H1 (cell line): ENCODE measurements around the gene LAIR2. TPM values are rescaled to one million over a fixed set of nuclear protein-coding genes. Genes with fewer than 3 reads are reported as not detected.

ENCODE experiments used
- CTCF ChIA-PET: fragments of 300-600 bp; sonication (Branson Sonifier 250); formaldehyde crosslinking; loops from one replicate; lab custom pipeline; 2021; ENCODE audit not compliant: partially characterized antibody; lab: Charles Lee
- POLR2A ChIA-PET: fragments of 300-600 bp; sonication (Branson Sonifier 250); formaldehyde crosslinking; loops from one replicate; lab custom pipeline; 2021; ENCODE audit warnings: inconsistent platforms; ENCODE audit not compliant: partially characterized antibody; lab: Charles Lee
- DNase-seq, 2 experiments: peaks; one replicate each; pipeline versions ENCODE4 v3.0.0 to v3.0.0-alpha.2; 2010 to 2022; ENCODE audit warnings: low spot score in 2 of 2, low read depth in 1 of 2, mixed read lengths in 1 of 2
- FAIRE-seq: peaks from 2 replicates; lab custom pipeline; 2011; peaks lifted over from hg19 to GRCh38; lab: Jason Lieb, UNC
- H2AFZ ChIP-seq: 2 replicates; pipeline ENCODE4 v1.8.1; 2012; ENCODE audit warnings: low read length, inconsistent platforms
- H2AK5ac ChIP-seq: 2 replicates; pipeline ENCODE4 v1.6.1; 2013; ENCODE audit warnings: low read depth, low read length
- H2BK120ac ChIP-seq: replicated peaks from 2 replicates; pipeline ENCODE3; 2013; ENCODE audit warnings: low read depth, low read length, inconsistent platforms
- H2BK12ac ChIP-seq: 2 replicates; pipeline ENCODE4 v1.6.1; 2013; ENCODE audit warnings: low read depth, low read length
- H2BK15ac ChIP-seq: 2 replicates; pipeline ENCODE4 v1.6.1; 2013; ENCODE audit warnings: low read length
- H2BK20ac ChIP-seq: 2 replicates; pipeline ENCODE4 v1.6.1; 2013; ENCODE audit warnings: low read length
- H2BK5ac ChIP-seq: 2 replicates; pipeline ENCODE4 v1.6.1; 2013; ENCODE audit warnings: low read depth, low read length
- H3K14ac ChIP-seq: 2 replicates; pipeline ENCODE4 v1.6.1; 2013; ENCODE audit warnings: inconsistent platforms; ENCODE audit not compliant: insufficient read length
- H3K18ac ChIP-seq: 2 replicates; pipeline ENCODE4 v1.6.1; 2013; ENCODE audit warnings: low read length; ENCODE audit errors: extremely low read depth
- H3K23ac ChIP-seq: 2 replicates; pipeline ENCODE4 v1.6.1; 2013; ENCODE audit warnings: inconsistent platforms; ENCODE audit not compliant: insufficient read length
- H3K23me2 ChIP-seq: 2 replicates; pipeline ENCODE4 v1.6.1; 2013; ENCODE audit warnings: low read depth, low read length
- H3K27ac ChIP-seq: 2 replicates; pipeline ENCODE4 v1.6.1; 2011; ENCODE audit warnings: low read depth, low read length, inconsistent platforms
- H3K27me3 ChIP-seq, 4 experiments: replicated peaks in 1 of 4; 1 replicate in 1 of 4; 2 replicates in 3 of 4; pipeline versions ENCODE4 v1.6.1 to v1.8.1; 2011 to 2013; ENCODE audit warnings: low read length in 3 of 4, mild to moderate bottlenecking in 3 of 4, inconsistent platforms in 2 of 4, mixed read lengths in 2 of 4, moderate library complexity in 1 of 4; ENCODE audit not compliant: control insufficient read depth in 3 of 4, insufficient read depth in 3 of 4; ENCODE audit errors: extremely low read depth in 1 of 4
- H3K36me3 ChIP-seq, 4 experiments: 2 replicates each; pipeline versions ENCODE4 v1.6.1 to v1.8.1; 2011 to 2013; ENCODE audit warnings: mild to moderate bottlenecking in 4 of 4, low read length in 3 of 4, moderate library complexity in 2 of 4, control low read depth in 1 of 4, inconsistent platforms in 1 of 4; ENCODE audit not compliant: insufficient read depth in 4 of 4, control insufficient read depth in 2 of 4
- H3K4ac ChIP-seq: replicated peaks from 2 replicates; pipeline ENCODE3; 2013; ENCODE audit warnings: low read length, low read depth, mixed read lengths, inconsistent platforms; ENCODE audit not compliant: insufficient read length
- H3K4me1 ChIP-seq, 4 experiments: replicated peaks in 1 of 4; 1 replicate in 1 of 4; 2 replicates in 3 of 4; pipeline versions ENCODE4 v1.6.1 to v1.8.1; 2011 to 2013; ENCODE audit warnings: low read length in 3 of 4, inconsistent platforms in 2 of 4, mixed read lengths in 1 of 4; ENCODE audit not compliant: insufficient read depth in 4 of 4, control insufficient read depth in 3 of 4
- H3K4me2 ChIP-seq, 2 experiments: 2 replicates each; pipeline versions ENCODE4 v1.6.1 to v1.8.1; 2011 to 2013; ENCODE audit warnings: low read depth in 2 of 2, low read length in 2 of 2, control low read depth in 1 of 2, inconsistent platforms in 1 of 2, mild to moderate bottlenecking in 1 of 2; ENCODE audit not compliant: insufficient read depth in 1 of 2
- H3K4me3 ChIP-seq, 4 experiments: fragments of 200-600, 300-600 bp in 1 of 4; sonication (generic), shearing (Covaris generic), sonication (Bioruptor Twin) in 1 of 4; 2 replicates each; pipeline versions ENCODE4 v1.5.1 to v1.8.1; 2011 to 2016; ENCODE audit warnings: low read length in 4 of 4, low read depth in 3 of 4, control low read depth in 2 of 4, inconsistent platforms in 2 of 4, mild to moderate bottlenecking in 2 of 4, mixed read lengths in 1 of 4, moderate library complexity in 1 of 4; ENCODE audit not compliant: insufficient read depth in 2 of 4; ENCODE audit errors: extremely low read depth in 1 of 4
- H3K56ac ChIP-seq: replicated peaks from 2 replicates; pipeline ENCODE3; 2013; ENCODE audit warnings: low read depth, mild to moderate bottlenecking, mixed read lengths, low read length, inconsistent platforms; ENCODE audit not compliant: insufficient read length
- H3K79me1 ChIP-seq: 2 replicates; pipeline ENCODE4 v1.6.1; 2013; ENCODE audit warnings: low read depth, low read length, control low read depth
- H3K79me2 ChIP-seq, 2 experiments: 2 replicates each; pipeline versions ENCODE4 v1.6.1 to v1.8.1; 2012 to 2013; ENCODE audit warnings: low read length in 2 of 2, mild to moderate bottlenecking in 2 of 2, inconsistent platforms in 1 of 2; ENCODE audit not compliant: insufficient read depth in 2 of 2, control insufficient read depth in 1 of 2
- H3K9ac ChIP-seq, 4 experiments: replicated peaks in 1 of 4; 1 replicate in 1 of 4; 2 replicates in 3 of 4; pipeline versions ENCODE4 v1.6.1 to v1.8.1; 2011 to 2013; ENCODE audit warnings: low read depth in 3 of 4, low read length in 3 of 4, control low read depth in 2 of 4, mild to moderate bottlenecking in 2 of 4, moderate library complexity in 2 of 4, inconsistent platforms in 1 of 4; ENCODE audit errors: extremely low read depth in 1 of 4
- H3K9me3 ChIP-seq, 2 experiments: 2 replicates each; pipeline versions ENCODE4 v1.6.1 to v1.8.1; 2012 to 2013; ENCODE audit warnings: mild to moderate bottlenecking in 2 of 2, moderate library complexity in 2 of 2, control low read depth in 1 of 2, inconsistent platforms in 1 of 2, low read depth in 1 of 2, low read length in 1 of 2, mixed read lengths in 1 of 2; ENCODE audit not compliant: insufficient read depth in 2 of 2
- H4K20me1 ChIP-seq, 2 experiments: replicated peaks in 1 of 2; 2 replicates each; pipeline versions ENCODE3 to v1.8.1; 2011 to 2013; ENCODE audit warnings: inconsistent platforms in 2 of 2, low read length in 2 of 2, mild to moderate bottlenecking in 1 of 2; ENCODE audit not compliant: insufficient read depth in 2 of 2, control insufficient read depth in 1 of 2
- H4K5ac ChIP-seq: 2 replicates; pipeline ENCODE4 v1.6.1; 2013; ENCODE audit warnings: low read length, low read depth, mixed read lengths, inconsistent platforms; ENCODE audit not compliant: insufficient read length
- H4K8ac ChIP-seq: 2 replicates; pipeline ENCODE4 v1.8.0; 2013; ENCODE audit warnings: mild to moderate bottlenecking, moderate library complexity, low read length, inconsistent platforms; ENCODE audit not compliant: insufficient read depth; ENCODE audit errors: extremely low read depth
- H4K91ac ChIP-seq: replicated peaks from 2 replicates; pipeline ENCODE3; 2013; ENCODE audit warnings: low read length, mixed read lengths, inconsistent platforms; ENCODE audit not compliant: insufficient read length
- ASH2L ChIP-seq: fragments of 200-600, 300-600 bp; sonication (generic); IDR thresholded peaks from one replicate; pipeline ENCODE4 v1.7.1; 2017; ENCODE audit warnings: low read length
- CBX5 ChIP-seq: fragments of 300-800, 300-1000 bp; sonication (generic); IDR thresholded peaks from 2 replicates; pipeline ENCODE4 v1.7.1; 2016; ENCODE audit warnings: antibody characterized with exemption, low read length, low read depth
- CEBPB ChIP-seq: IDR thresholded peaks from 2 replicates; pipeline ENCODE4 v1.6.1; 2012; ENCODE audit warnings: low read depth, low read length
- CTBP2 ChIP-seq: IDR thresholded peaks from 2 replicates; pipeline ENCODE4 v1.7.0; 2011; ENCODE audit warnings: borderline replicate concordance, mild to moderate bottlenecking, moderate library complexity, mixed read lengths, low read length; ENCODE audit not compliant: insufficient read depth, insufficient read length
- GTF2F1 ChIP-seq: IDR thresholded peaks from 2 replicates; pipeline ENCODE4 v1.6.1; 2012; ENCODE audit warnings: low read depth, low read length, improper control_type of control experiment, borderline replicate concordance
- KDM1A ChIP-seq: fragments of 200-600, 300-600 bp; sonication (generic); IDR thresholded peaks from 2 replicates; pipeline ENCODE4 v1.7.1; 2016; ENCODE audit warnings: mild to moderate bottlenecking, low read length, borderline replicate concordance
- NANOG ChIP-seq: IDR thresholded peaks from 2 replicates; pipeline ENCODE4 v1.6.1; 2011; ENCODE audit warnings: low read length, low read depth, mild to moderate bottlenecking, inconsistent platforms; ENCODE audit not compliant: insufficient read depth, poor library complexity, severe bottlenecking
- RNF2 ChIP-seq: fragments of 200-900, 300-1000 bp; sonication (generic); IDR thresholded peaks from 2 replicates; pipeline ENCODE4 v1.7.1; 2016; ENCODE audit warnings: borderline replicate concordance, low read depth, mild to moderate bottlenecking, antibody characterized with exemption, low read length; ENCODE audit not compliant: poor library complexity, severe bottlenecking; ENCODE audit errors: missing control alignments
- RXRA ChIP-seq: IDR thresholded peaks from 2 replicates; pipeline ENCODE4 v1.6.1; 2011; ENCODE audit warnings: low read depth, mild to moderate bottlenecking, low read length, moderate library complexity; ENCODE audit not compliant: insufficient read depth
- SAP30 ChIP-seq: fragments of 300-600 bp; sonication (generic); IDR thresholded peaks from 2 replicates; pipeline ENCODE4 v1.7.1; 2012; ENCODE audit warnings: low read length, moderate library complexity, mild to moderate bottlenecking, inconsistent platforms; ENCODE audit not compliant: insufficient read depth, insufficient replicate concordance
- SP2 ChIP-seq: IDR thresholded peaks from 2 replicates; pipeline ENCODE4 v1.6.1; 2012; ENCODE audit warnings: mild to moderate bottlenecking, low read length, inconsistent platforms
- TCF12 ChIP-seq: IDR thresholded peaks from 2 replicates; pipeline ENCODE4 v1.6.1; 2011; ENCODE audit warnings: low read depth, mild to moderate bottlenecking, low read length
- ZNF274 ChIP-seq: IDR thresholded peaks from 2 replicates; pipeline ENCODE4 v1.7.0; 2012; ENCODE audit warnings: low read length, borderline replicate concordance; ENCODE audit errors: extremely low read depth
- WGBS, 2 experiments: shearing (Covaris generic) in 1 of 2; methylation state at CpG; one replicate each; pipeline versions ENCODE4 v1.1.6 to v1.1.7; 2013 to 2015; ENCODE audit warnings: low lambda C conversion rate in 2 of 2, mixed read lengths in 2 of 2, inconsistent platforms in 1 of 2, low coverage in 1 of 2, missing lambda C conversion rate in 1 of 2; ENCODE audit not compliant: insufficient replicate concordance in 2 of 2, insufficient coverage in 1 of 2, insufficient read length in 1 of 2; ENCODE audit errors: extremely low coverage in 1 of 2, missing lambda C conversion rate in 1 of 2; 5-methylcytosine and 5-hydroxymethylcytosine counted together
- polyA plus RNA-seq, 7 experiments: library from polyadenylated mRNA; depleted of rRNA in 3 of 7; stranded (reverse) in 5 of 7; unstranded in 2 of 7; fragments of >200 nt in 5 of 7; fragments of 200-250 nt in 2 of 7; gene quantifications; 1 replicate in 5 of 7; 2 replicates in 1 of 7; 4 replicates in 1 of 7; pipeline versions ENCODE4 v1.2.1 to v1.2.3, GENCODE V29; 2011 to 2013; ENCODE audit warnings: missing spikeins in 2 of 7, mixed read lengths in 2 of 7
- total RNA-seq: library from RNA; stranded (reverse); fragmentation: NEBNext Ultra II Directional; extraction: Animal tissue kit (Norgen Biotek cat#: 25700); gene quantifications from 2 replicates; pipeline ENCODE4 v1.2.1, GENCODE V29; 2021

LAIR2 gene
- total and polyA plus RNA-seq, 2 of the 8 experiments (the other 6 are each of a cell fraction or from before 2014, with no cell fraction given): not detected

DNA sequence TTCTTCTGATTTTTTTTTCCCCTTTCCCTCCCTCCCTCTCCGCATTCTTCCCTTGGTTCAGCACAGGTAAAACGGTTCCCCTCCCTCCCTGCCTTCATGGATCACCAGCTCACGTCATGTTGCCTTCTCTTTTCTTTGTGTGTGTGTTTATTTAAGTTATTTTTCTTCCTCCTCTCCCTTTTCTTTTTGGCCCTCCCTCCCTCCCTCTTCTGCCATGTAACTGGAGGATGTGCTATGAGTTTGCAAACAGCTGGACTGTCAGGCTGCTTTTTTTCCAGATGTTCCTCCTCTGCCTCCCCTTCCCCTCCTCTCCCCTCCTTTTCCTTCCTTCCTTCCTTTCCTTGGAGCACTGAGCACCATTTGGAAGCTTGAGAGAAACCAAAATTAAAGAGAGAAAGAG is 41.0 kb upstream of the LAIR2 start:
- FAIRE-seq (no peak), DNase-seq (no peak)
- no peak overlapping the region for H3K27ac ChIP-seq
- H3K23ac ChIP-seq: no peak overlapping the region
- no peak for TF ChIP-seq GTF2F1
- TF ChIP-seq ZNF274: no peak
- no peak for TF ChIP-seq SAP30
- TF ChIP-seq TCF12: no peak
- no peak for TF ChIP-seq KDM1A
- TF ChIP-seq CTBP2: no peak
- TF ChIP-seq CBX5: no peak
- no peak for TF ChIP-seq ASH2L
- no peak for TF ChIP-seq RXRA
- no peak for TF ChIP-seq RNF2
- TF ChIP-seq NANOG: no peak
- TF ChIP-seq SP2: no peak
- no peak for TF ChIP-seq CEBPB
- ChIA-PET POLR2A (interaction anchor here (1.0 to 6.7 kb wide), 11 partner anchors 11 to 628 kb away, joined by 3 to 129 read pairs (median 4); partner anchors contain the start of genes LENG8 and RPS9), CTCF (interaction anchor here (1.2 to 2.0 kb wide), 3 partner anchors 23 to 51 kb away, joined by 3 to 13 read pairs (median 3); no protein-coding TSS in a partner anchor)
- no peak overlapping the region for H2AK5ac ChIP-seq
- H2BK15ac ChIP-seq: no peak overlapping the region
- no peak overlapping the region for H2BK120ac ChIP-seq
- H3K36me3 ChIP-seq: peaks cover 20 to 43% (median 30%) of the 10 kb centered on the region in 4 experiments; a peak in 7 of 8 replicates
- peak overlapping the region in 1 of 2 experiments; percentile 35; a peak in 1 of 4 replicates for H3K4me2 ChIP-seq
- no peak overlapping the region for H3K9ac ChIP-seq
- H2BK20ac ChIP-seq: no peak overlapping the region
- no peak overlapping the region for H4K8ac ChIP-seq
- no peak overlapping the region for H3K4ac ChIP-seq
- peaks cover 8% of the 10 kb centered on the region; the same call in 1 of the 2 replicates for H3K23me2 ChIP-seq
- H2BK12ac ChIP-seq: no peak overlapping the region
- peaks cover 0 to 11% (median 5%) of the 10 kb centered on the region in 4 experiments; a peak in 5 of 7 replicates for H3K27me3 ChIP-seq
- H4K20me1 ChIP-seq: peaks cover 4 to 35% of the 10 kb centered on the region in 2 experiments
- peaks cover 0 to 8% (median 5%) of the 10 kb centered on the region in 4 experiments; a peak in 5 of 7 replicates for H3K4me1 ChIP-seq
- H4K5ac ChIP-seq: no peak overlapping the region
- no peak overlapping the region for H3K56ac ChIP-seq
- H2AFZ ChIP-seq: no peak overlapping the region
- WGBS, 2 experiments: no CpG with 5 or more reads among the region's 3 CpGs
- H2BK5ac ChIP-seq: no peak overlapping the region
- H3K14ac ChIP-seq: no peak overlapping the region
- no peak overlapping the region for H3K4me3 ChIP-seq
- no peaks in the 10 kb centered on the region for H3K9me3 ChIP-seq
- H3K18ac ChIP-seq: no peak overlapping the region
- peaks cover 0 to 4% of the 10 kb centered on the region in 2 experiments; a peak in 1 of 4 replicates for H3K79me2 ChIP-seq
- no peak overlapping the region for H4K91ac ChIP-seq
- peaks cover 15% of the 10 kb centered on the region for H3K79me1 ChIP-seq
